HPDE6-E6E7 (cell line): ENCODE results near the gene URB1.
"Not testable (repeated sequence)": the region's sequence is repeated elsewhere in the genome, so short reads cannot be mapped to it uniquely, and the experiment has no call there.

Experiments used
- DNase-seq: peaks from one replicate; pipeline ENCODE4 v3.0.0; 2011; ENCODE audit warnings: missing footprints; ENCODE audit errors: extremely low spot score

URB1 gene

DNA sequence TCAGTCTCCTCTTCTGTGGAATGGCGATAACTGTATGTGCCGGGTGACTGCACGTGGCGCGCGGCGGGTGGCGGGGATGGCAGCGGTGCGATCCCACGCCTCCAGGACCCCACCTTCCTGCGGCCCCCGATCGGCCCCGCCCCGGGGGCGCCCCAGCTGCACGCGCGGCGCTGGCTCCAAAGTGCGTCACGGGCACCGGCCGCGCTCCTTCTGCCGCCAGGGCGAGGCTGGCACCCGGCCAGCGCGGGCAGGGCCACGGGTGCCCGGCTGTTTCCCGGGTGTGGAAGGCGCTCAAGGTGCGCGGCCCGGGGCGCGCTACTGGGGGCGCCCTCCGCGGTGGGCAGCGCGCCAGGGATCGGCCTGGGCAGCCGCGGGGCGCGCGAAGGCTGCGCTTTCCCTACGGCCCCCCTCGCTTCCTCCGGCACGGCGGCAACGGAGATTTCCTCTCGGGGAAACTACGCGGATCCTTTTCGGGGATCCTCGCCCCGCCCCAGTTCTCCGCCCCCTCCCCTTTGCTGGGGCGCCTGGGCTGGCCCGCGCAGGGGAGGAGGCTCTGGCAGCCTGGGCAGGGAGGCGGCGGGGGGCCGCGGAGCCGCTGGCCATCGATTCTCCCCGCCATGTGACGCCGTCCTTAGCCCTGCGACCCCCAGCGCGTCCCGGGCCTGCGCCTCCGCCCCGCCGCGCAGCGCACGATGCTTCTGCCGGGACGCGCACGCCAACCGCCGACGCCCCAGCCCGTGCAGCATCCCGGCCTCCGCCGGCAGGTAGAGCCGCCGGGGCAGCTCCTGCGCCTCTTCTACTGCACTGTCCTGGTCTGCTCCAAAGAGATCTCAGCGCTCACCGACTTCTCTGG lies 19.6 kb upstream of the URB1 start, which contains the start of gene EVA1C:
Gene EVA1C (plus strand): TSS at position 545 of the 853 bp plus-strand sequence. CDS start 148 bp downstream, at position 693.
- no peak for DNase-seq

GRCh38 chr21:32411350-32412161 lies 18.7 kb upstream of the URB1 start:
- DNase-seq: no peak

DNA sequence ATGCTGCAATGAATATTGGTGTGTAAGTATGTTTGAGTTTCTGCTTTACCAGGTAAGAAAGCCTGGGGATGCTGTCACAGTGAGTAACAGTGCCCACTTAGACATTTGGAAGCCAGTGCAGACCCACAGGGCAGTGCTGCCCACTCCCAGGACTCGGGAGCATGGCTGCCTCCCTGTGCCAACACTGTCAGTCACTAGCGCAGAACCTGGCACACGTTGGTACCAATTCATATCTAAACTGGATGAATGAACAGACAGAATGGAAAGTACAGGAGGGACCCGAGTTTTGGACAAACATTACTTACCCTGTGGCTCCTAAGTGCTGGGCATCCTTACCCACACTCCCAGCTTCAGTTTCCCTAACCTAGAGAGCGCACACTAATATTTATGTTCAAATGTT lies 18.1 kb upstream of the URB1 start:
- DNase-seq: no peak

- DNase-seq: no peak
Measured at GRCh38 chr21:32410291-32410690, 17.5 kb upstream of the URB1 start.

- no peak for DNase-seq
Measured at GRCh38 chr21:32406405-32406804, 13.6 kb upstream of the URB1 start.

- DNase-seq: no peak
Measured at GRCh38 chr21:32403201-32403777, 10.5 kb upstream of the URB1 start.

DNA sequence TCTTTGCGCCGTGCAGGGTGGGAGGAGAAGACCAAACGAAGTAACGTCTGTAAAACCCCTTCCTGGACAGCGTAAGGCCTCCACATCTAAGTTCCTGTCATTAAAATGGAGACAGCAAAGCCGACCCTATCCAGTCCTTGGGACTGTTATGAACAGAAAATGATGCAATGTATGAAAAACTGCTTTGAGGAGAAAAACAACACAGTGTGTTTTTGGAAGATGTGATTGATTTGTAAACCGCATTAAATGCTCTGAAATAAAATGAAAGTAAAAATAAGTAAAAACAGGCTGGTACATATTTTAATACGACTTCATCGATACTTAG lies 827 bp upstream of the URB1 start:
- DNase-seq: no peak

- no peak for DNase-seq
Measured at GRCh38 chr21:32392299-32392879, 423 bp downstream of the URB1 start.

- DNase-seq: no peak
Measured at GRCh38 chr21:32391755-32392154, 1.1 kb downstream of the URB1 start.

DNA sequence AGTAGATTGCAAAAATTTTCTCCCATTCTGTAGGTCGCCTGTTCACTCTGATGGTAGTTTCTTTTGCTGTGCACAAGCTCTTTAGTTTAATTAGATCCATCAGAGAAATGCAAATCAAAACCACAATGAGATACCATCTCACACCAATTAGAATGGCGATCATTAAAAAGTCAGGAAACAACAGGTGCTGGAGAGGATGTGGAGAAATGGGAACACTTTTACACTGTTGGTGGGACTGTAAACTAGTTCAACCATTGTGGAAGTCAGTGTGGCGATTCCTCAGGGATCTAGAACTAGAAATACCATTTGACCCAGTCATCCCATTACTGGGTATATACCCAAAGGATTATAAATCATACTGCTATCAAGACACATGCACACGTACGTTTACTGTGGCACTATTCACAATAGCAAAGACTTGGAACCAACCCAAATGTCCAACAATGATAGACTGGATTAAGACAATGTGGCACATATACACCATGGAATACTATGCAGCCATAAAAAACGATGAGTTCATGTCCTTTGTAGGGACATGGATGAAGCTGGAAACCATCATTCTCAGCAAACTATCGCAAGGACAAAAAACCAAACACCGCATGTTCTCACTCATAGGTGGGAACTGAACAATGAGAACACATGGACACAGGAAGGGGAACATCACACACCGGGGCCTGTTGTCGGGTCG lies 2.1 kb downstream of the URB1 start:
- DNase-seq: not testable (repeated sequence)

DNA sequence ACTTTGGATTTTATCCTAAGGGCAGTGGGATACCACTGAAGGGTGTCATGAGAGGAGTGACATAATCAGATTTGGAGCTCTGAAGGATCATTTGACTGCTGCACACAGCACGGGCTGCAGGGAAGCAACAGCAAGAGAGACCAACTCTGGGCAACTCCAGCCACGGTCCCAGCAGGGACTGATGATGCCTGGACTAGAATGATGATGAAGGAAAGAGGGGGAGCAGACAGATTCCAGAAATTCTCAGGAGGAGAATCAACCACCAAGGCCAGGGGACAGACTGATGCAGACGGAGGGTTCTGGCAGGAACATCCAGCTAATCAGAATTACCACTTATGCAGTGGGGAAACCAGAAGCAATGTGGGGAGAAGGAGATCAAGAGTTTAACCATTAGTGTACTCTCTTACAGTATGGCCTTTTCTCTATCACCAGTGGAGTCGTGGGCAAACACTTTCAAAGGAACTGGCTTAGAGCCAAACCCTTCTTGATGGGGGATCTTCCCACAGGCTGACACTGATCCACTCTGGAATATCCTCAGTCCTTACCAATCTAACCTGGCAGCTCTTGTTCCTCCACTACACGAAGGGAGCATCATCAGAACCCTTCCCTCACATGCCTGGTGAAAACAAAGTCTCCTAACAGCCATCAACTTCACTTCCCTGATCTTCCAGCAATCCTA lies 3.3 kb downstream of the URB1 start:
- DNase-seq: no peak

DNA sequence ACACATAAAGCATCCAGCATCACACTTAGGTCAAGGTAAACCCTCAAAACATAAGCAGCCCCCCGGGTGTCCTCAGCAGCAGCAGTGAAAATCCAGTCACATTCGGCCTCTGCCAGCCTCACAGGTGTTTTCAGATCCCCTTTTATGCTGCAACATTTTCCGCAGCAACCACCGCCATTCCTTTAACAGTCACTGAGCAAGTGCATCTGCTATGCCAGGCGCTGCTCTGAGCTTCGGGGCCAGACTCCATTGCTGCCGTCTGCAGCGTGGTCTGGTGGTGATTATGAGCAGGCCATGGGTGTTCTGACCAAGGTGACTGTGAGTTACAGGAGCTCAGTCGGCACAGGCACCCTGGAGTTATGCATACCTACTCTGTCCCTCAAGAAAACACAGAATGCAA lies 4.5 kb downstream of the URB1 start:
- no peak for DNase-seq

DNA sequence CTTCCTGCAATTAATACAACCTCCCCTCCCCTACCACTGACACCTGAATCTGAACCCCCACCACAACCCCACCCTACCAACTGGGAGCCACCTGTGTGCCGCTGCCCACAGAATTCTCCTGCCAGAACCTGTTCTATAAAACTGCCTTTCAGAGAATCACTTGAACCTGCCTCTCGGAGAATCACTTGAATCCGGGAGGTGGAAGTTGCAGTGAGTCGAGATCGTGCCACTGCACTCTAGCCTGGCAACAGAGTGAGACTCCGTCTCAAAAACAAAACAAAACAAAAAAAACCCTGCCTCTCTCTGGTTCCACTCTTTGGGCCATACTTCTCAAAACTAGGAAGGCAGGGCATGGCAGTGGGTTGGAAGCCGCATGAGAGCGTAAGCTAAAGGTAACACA lies 5.7 kb downstream of the URB1 start:
- DNase-seq: no peak

- DNase-seq: peak; percentile 59
Measured at GRCh38 chr21:32386195-32386870, 6.5 kb downstream of the URB1 start.

DNA sequence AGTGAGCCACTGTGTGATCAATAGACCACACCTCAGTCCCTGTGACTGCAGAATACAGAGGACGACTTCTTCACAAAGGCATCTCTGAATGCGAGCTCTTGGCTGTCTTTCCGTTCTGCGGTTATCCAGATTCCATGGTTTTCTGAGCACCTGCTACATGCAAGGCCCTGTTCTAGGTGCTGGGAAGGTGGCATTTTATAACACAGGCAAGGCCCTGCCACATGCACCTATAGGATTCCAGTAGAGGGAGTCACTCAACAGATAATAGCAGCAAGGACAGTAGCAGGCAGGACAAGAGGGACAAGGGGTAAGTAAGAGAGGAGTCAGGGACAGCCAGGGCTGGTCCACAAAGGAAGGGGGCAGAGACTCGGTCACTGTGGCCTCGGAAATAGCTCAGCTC lies 9.0 kb downstream of the URB1 start:
- DNase-seq: no peak

GRCh38 chr21:32382108-32382644 lies 10.6 kb downstream of the URB1 start:
- DNase-seq: no peak

GRCh38 chr21:32381571-32381970 lies 11.2 kb downstream of the URB1 start:
- no peak for DNase-seq

- no peak for DNase-seq
Measured at GRCh38 chr21:32380940-32381339, 11.9 kb downstream of the URB1 start.

GRCh38 chr21:32378956-32379355 lies 13.9 kb downstream of the URB1 start:
- no peak for DNase-seq

GRCh38 chr21:32377991-32378390 lies 14.8 kb downstream of the URB1 start:
- DNase-seq: no peak
